Stimulated activated CD4-positive, alpha-beta T cell treated with anti-CD3 and anti-CD28 coated beads, Interleukin-4, amount 100 ng/mL, for 48 hours (primary cell): ENCODE measurements around the gene TMEM218.
"Not testable (repeated sequence)": the region's sequence is repeated elsewhere in the genome, so short reads cannot be mapped to it uniquely, and the experiment has no call there.

Experiments
- DNase-seq, 2 donors: peaks; one replicate each; pipeline ENCODE4 v3.0.0-alpha.2; 2020; ENCODE audit warnings: low read depth in 2 of 2

TMEM218 gene

DNA sequence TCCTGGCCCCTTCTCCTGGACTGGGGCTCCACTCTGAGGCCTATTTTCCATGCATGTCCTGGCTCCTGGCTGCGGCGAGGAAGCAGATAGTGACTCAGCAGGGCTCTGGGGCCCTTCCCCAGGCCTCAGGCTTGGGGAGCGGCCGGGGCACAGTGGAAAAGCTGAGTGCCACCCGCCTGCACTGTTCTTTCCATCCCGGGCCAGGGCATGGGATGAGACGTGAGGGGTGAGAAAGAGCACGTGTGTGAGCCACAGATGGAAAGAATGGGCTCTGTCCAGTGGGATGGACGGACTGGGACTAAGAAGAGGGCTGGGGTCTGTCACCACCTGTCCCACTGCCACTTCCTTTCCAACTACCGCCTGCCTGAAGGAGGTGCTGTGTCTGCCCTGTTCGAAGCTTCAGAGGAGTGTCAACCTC lies 35.5 kb downstream of the TMEM218 start:
- DNase-seq, result no peak

- DNase-seq, result no peak
Measured at GRCh38 chr11:125075242-125075625, 36.2 kb downstream of the TMEM218 start.

GRCh38 chr11:125074511-125075241 lies 36.8 kb downstream of the TMEM218 start:
- no peak for DNase-seq

- DNase-seq, result no peak
Measured at GRCh38 chr11:125073616-125074483, 37.6 kb downstream of the TMEM218 start.

GRCh38 chr11:125072961-125073590 lies 38.4 kb downstream of the TMEM218 start:
- DNase-seq, result no peak

- no peak for DNase-seq
Measured at GRCh38 chr11:125072218-125072960, 39.0 kb downstream of the TMEM218 start.

GRCh38 chr11:125071846-125072217 lies 39.6 kb downstream of the TMEM218 start:
- DNase-seq, result no peak

DNA sequence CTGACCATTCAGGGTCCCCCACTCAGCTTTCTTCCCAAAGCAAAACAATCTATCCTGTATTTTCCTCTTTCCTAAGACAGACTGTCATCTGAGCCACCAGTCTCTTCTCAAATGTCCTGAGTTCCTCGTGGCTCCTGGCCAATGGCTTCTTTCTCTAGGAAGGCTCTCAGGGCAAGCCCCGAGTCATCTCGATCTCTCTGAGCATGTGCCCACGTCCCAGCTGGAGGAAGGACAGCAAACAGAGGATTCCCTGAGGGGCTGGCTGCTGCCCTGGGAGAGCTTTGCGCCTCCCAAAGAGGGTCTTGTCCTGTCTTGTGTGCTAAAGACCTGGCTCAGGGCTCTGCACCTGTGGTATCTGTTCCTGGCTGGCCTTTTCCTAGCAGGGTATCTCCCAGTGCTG lies 40.0 kb downstream of the TMEM218 start:
- DNase-seq, result no peak

DNA sequence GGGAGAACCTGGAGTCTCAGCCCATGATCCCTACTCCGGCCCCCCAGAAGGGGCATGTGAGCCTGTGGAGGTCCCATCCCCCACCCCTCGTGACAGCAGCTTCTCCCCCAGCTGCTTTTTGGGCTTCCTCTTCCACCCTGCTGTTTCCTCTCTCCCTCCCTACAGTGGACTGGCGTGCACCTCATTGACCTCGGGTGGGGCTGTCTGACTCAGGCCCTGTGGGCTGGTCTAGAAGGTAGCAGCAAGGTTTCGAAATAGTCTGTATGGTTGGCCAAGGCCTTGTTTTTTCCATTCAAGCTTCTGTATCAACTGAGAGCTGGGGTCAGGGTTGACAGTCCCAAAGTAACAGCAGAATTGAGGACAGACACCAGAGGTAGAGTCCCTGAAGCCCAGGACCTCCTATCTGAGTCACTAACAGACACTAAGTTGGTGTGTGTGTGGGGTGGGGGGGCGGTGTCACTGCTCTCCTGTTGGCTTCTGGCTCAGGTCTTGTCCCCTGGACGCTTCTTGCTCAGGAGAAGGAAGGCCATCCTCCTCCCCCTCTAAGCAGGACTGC lies 40.6 kb downstream of the TMEM218 start:
- DNase-seq, result no peak

- no peak for DNase-seq
Measured at GRCh38 chr11:125069796-125070195, 41.6 kb downstream of the TMEM218 start.

- DNase-seq, result no peak
Measured at GRCh38 chr11:125069008-125069407, 42.4 kb downstream of the TMEM218 start.

DNA sequence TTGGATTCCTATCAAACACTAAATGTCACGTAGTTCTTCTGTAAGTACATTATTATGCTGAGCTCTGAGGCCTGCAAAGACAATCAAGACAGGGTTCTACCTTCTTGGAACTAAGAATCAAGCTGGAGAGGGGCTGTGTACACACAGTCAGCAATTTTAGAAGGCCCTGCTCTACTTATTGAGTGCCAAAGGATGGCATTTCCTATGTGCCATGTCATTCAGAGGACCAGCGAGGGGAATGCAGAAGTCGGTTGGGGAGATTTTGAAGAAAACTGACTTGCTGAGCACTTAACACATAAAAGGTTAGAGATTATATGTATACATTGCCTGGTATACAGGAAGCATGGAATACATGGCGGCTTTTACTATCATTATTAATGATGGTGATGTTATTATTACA lies 43.1 kb downstream of the TMEM218 start:
- no peak for DNase-seq

DNA sequence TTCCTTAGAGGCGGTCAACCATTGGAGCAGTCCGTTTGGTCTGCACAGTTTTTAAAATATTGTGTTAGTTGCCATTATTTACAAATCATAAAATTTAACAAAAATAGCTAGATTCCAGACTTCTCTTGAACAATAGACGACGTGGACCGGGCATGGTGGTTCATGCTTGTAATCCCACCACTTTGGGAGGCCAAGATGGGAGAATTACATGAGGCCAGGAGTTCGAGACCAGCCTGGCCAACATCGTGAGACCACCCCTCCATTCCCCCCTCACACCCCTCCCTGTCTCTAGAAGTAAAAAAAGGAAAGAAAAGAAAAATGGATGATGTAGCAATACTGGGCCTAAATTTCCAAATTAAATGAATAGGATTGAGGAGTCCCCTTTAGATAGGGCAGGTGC lies 47.4 kb downstream of the TMEM218 start:
- no peak for DNase-seq

GRCh38 chr11:125063429-125064043 lies 47.9 kb downstream of the TMEM218 start:
- DNase-seq, result no peak

DNA sequence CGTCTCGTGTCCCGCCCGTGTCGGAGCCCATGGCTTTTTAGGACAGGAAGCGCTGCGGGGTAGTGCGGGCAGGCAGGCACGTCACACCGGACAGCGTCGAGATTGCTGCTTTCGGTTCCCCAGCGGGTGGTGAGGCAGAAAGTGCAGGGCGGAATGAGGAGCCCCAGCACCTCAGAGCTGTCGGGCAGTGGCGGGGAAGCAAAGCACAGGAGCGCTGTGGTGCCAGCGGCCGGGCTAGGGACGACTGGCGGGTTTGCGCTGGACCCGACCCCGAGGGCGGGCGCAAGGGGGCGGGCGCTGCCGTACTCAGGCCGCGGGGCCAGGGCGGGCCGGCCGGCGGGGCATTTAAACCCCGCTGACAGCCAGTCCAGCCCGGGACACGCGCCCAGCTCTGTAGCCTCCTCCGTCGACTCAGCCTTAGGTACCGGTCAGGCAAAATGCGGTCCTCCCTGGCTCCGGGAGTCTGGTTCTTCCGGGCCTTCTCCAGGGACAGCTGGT lies 48.4 kb downstream of the TMEM218 start, which contains the start of gene SLC37A2:
Gene SLC37A2, plus strand, starts transcription at position 375 of the 498 bp plus-strand sequence. Its CDS starts 63 bp downstream, at position 438.
- DNase-seq, result peak in 1 of 2 donors; percentile 42

GRCh38 chr11:125062218-125062930 lies 49.1 kb downstream of the TMEM218 start:
- no peak for DNase-seq

GRCh38 chr11:125061281-125061680 lies 50.1 kb downstream of the TMEM218 start:
- DNase-seq, result no peak

GRCh38 chr11:125057693-125058016 lies 53.8 kb downstream of the TMEM218 start:
- no peak for DNase-seq

DNA sequence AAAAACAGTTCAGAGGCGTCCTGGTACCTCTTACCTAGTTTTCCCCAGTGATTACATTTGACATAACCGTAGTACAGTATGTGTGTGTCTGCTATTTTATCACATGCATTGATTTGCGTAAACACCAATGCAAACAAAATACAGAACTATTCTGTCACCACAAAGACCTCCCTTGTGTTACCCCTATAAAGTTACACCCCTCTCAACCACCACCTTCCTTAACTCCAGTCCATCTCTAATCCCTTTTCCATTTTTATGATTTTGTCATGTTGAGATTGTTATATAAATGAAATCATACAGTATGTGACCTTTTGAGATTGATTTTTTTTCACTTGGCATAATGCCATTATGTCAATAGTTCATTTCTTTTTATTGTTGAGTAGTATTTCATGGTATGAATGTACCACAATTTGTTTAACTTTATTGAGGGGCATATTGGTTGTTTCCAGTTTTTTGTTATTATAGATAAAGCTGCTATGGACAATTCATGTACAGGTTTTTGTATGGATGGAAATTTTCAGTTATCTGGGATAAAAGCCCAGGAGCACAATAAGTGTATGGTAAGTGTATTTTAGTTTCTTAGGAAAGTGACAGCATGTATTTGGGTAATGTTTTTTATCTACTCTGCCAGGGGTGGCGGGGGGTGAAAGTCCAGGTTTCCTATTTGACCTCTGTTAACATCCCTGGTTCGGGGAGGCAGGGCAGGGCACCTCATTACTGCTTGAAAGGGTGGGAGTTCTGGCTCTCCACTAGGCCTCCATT lies 54.3 kb downstream of the TMEM218 start:
- no peak for DNase-seq

GRCh38 chr11:125056111-125056510 lies 55.3 kb downstream of the TMEM218 start:
- not testable (repeated sequence) for DNase-seq
